ENCODE measurements around the gene PTH2R. TPM values are rescaled to one million over a fixed set of nuclear protein-coding genes. Genes with fewer than 3 reads are reported as not detected.

PTH2R gene
- total and polyA plus RNA-seq, 9 of the 15 experiments (the other 6 are each of a cell fraction or from before 2014, with no cell fraction given), result 2.7 to 8.8 (median 4.2) TPM

DNA sequence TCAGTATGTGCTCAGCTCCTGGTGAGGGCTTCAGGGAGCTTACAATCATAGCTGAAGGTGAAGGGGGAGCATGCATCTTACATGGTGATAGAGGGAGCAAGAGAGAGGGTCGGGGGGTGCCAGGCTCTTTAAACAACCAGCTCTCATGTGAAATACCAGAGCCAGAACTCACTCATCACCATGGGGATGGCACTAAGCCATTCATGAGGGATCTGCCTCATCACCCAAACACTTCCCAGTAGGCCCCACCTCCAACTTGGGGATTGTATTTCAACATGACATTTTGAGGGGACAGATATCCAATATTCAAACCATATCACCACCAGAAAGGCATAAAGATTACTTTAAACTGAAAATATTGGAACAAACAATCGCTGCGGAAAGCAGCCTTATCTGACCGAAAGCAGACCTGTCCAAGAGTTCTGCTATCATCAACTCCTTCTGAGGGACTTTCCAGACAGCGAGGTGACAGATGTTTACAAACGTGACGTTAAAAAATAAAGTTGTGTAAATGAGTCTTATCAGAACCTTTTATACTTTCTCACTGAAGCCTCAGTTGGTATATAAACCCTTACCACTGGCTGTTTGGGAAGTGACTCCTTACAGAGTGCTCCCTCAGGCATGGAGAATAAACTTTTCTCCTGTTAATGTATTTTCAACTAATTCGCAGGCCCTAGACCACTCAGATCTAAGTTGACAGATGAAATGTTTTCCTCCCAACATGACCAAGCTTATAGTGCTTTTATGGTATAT lies 35.5 kb upstream of the PTH2R start (continued):
- TF ChIP-seq FOXM1 (IDR thresholded peaks at IDR 0.05; ENCODE audit: low read depth) (no peak), FOXM1 (CRISPR knock-in tag; IDR thresholded peaks at IDR 0.05; ENCODE audit: low read depth) (no peak), SMAD2 (IDR thresholded peaks at IDR 0.05; ENCODE audit: low read depth, low read length) (no peak), ZNF347 (CRISPR knock-in tag; IDR thresholded peaks at IDR 0.05; ENCODE audit: low read depth) (no peak), ZNF324 (CRISPR knock-in tag; IDR thresholded peaks at IDR 0.05) (no peak), E2F3 (CRISPR knock-in tag; IDR thresholded peaks at IDR 0.05) (no peak), MAZ (CRISPR knock-in tag; conservative IDR thresholded peaks at IDR 0.05 in 1 of 2, IDR thresholded peaks at IDR 0.05 in 1 of 2) (no peak)
- TF ChIP-seq, protein P1, sequence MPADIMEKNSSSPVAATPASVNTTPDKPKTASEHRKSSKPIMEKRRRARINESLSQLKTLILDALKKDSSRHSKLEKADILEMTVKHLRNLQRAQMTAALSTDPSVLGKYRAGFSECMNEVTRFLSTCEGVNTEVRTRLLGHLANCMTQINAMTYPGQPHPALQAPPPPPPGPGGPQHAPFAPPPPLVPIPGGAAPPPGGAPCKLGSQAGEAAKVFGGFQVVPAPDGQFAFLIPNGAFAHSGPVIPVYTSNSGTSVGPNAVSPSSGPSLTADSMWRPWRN (IDR thresholded peaks at IDR 0.05; ENCODE audit: low read depth), result no peak
- TF ChIP-seq, protein P2, sequence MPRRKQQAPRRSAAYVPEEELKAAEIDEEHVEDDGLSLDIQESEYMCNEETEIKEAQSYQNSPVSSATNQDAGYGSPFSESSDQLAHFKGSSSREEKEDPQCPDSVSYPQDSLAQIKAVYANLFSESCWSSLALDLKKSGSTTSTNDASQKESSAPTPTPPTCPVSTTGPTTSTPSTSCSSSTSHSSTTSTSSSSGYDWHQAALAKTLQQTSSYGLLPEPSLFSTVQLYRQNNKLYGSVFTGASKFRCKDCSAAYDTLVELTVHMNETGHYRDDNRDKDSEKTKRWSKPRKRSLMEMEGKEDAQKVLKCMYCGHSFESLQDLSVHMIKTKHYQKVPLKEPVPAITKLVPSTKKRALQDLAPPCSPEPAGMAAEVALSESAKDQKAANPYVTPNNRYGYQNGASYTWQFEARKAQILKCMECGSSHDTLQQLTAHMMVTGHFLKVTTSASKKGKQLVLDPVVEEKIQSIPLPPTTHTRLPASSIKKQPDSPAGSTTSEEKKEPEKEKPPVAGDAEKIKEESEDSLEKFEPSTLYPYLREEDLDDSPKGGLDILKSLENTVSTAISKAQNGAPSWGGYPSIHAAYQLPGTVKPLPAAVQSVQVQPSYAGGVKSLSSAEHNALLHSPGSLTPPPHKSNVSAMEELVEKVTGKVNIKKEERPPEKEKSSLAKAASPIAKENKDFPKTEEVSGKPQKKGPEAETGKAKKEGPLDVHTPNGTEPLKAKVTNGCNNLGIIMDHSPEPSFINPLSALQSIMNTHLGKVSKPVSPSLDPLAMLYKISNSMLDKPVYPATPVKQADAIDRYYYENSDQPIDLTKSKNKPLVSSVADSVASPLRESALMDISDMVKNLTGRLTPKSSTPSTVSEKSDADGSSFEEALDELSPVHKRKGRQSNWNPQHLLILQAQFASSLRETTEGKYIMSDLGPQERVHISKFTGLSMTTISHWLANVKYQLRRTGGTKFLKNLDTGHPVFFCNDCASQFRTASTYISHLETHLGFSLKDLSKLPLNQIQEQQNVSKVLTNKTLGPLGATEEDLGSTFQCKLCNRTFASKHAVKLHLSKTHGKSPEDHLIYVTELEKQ (CRISPR knock-in tag; IDR thresholded peaks at IDR 0.05), result no peak
- TF ChIP-seq, protein P3, sequence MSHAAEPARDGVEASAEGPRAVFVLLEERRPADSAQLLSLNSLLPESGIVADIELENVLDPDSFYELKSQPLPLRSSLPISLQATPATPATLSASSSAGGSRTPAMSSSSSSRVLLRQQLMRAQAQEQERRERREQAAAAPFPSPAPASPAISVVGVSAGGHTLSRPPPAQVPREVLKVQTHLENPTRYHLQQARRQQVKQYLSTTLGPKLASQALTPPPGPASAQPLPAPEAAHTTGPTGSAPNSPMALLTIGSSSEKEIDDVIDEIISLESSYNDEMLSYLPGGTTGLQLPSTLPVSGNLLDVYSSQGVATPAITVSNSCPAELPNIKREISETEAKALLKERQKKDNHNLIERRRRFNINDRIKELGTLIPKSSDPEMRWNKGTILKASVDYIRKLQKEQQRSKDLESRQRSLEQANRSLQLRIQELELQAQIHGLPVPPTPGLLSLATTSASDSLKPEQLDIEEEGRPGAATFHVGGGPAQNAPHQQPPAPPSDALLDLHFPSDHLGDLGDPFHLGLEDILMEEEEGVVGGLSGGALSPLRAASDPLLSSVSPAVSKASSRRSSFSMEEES (CRISPR knock-in tag; IDR thresholded peaks at IDR 0.05), result no peak
- TF ChIP-seq, protein P4, sequence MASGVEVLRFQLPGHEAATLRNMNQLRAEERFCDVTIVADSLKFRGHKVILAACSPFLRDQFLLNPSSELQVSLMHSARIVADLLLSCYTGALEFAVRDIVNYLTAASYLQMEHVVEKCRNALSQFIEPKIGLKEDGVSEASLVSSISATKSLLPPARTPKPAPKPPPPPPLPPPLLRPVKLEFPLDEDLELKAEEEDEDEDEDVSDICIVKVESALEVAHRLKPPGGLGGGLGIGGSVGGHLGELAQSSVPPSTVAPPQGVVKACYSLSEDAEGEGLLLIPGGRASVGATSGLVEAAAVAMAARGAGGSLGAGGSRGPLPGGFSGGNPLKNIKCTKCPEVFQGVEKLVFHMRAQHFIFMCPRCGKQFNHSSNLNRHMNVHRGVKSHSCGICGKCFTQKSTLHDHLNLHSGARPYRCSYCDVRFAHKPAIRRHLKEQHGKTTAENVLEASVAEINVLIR (CRISPR knock-in tag; IDR thresholded peaks at IDR 0.05), result no peak
